GM19240 (cell line): ENCODE data around the gene ASPG.

Experiments used
- DNase-seq: peaks from one replicate; pipeline ENCODE4 v3.0.0; 2011; ENCODE audit warnings: low spot score; ENCODE audit not compliant: insufficient read length

The ASPG gene

DNA sequence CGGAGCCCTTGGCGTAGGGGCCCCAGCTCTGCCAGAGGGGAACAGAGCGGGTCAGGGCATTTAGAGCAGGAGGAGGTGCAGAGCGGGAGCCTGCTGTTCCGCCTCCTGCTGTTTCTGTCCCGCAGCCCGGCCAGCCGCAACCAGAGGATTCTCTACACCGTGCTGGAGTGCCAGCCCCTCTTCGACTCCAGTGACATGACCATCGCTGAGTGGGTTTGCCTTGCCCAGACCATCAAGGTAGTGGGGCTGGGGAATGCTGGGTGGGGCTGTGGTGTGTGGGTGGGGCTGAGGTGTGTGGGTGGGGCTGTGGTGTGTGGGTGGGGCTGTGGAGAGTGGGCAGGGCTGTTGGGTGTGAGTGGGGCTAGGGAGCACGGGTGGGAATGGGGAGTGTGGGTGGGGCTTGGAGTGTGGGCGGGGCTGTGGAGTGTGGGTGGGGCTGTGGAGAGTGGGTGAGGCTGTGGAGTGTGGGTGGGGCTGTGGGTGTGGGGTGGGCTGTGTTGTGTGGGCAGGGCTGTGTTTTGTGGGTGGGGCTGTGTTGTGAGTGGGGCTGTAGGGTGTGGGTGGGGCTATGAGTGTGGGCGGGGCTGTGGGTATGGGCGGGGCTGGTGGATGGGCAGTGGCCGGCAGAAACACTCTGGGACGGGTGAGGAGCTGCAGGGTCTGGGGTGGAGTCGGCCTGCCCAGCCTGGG lies 8.0 kb downstream of the ASPG start:
- no peak for DNase-seq

DNA sequence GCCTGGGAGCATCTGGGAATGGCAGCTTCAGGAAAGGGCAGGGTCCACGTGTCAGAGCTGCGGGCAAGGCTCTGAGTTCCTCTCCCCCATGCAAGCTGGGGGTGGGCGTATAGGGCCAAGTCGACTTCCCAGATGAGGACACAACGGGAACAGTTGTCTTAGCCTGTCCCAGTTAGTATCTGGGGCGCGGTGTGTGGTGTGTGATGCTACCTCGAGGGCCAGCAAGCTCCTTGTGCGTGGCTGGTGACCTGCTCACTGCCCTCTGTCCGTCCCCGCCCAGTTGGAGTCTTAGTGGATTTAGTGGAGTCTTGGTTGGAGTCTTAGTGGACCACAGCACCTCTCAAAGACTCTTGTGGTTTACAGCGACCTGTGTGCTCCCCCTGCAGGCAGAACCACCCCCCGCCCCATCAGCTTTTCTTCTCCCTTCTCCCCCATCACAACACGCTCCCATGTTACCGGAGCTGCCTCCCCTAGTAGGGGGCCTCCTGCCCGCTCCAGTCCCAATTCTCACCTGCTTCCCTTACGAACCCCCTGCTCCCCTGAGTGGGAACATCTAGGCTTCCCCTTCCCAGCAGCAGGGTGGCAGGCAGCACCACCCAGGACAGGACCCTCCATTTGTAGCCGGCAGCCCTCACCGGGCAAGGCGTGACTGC lies 8.7 kb downstream of the ASPG start:
- no peak for DNase-seq

GRCh38 chr14:104094709-104095425 lies 9.4 kb downstream of the ASPG start:
- DNase-seq: peak; percentile 70

DNA sequence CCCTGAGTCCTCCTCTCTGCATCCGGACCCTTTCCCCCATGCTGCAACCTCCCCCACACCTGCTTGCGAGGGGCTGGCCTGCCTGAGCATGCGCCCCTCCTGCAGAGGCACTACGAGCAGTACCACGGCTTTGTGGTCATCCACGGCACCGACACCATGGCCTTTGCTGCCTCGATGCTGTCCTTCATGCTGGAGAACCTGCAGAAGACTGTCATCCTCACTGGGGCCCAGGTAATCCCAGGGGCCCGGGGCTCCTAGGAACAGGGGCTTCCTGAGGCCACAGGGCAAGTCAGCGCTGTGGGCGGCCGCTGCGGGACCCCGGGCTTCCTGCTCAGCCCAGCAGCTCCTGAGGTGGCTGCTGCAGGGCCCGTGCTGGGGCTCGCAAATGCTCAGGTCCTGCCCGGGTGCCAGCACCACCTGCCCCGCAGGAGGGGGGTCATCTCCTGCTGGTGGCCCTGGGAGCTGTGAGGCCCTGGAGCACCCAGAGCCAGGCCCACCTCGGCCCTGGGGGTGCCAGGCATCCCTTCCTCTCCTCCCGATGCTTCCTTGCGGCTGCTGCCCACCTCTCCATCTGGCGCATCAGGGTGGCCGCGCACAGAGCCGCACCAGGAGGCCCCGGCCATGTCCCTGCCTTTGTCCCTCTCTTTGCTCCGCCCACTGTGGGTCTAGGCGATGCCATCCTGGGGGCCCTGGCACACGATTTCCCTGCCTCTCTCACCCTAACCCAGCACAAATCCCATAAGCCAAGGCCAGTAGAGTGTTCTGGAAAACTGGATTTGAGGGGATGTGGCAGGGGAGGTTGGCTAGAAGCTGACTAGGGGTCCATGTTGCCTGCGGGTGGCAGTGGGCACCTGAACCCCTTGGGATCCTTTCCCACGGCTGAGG lies 10.2 kb downstream of the ASPG start:
- DNase-seq: no peak

GRCh38 chr14:104096318-104096717 lies 10.8 kb downstream of the ASPG start:
- no peak for DNase-seq

GRCh38 chr14:104096751-104097700 lies 11.5 kb downstream of the ASPG start:
- DNase-seq: no peak

GRCh38 chr14:104098272-104099095 lies 13.0 kb downstream of the ASPG start:
- DNase-seq: no peak

DNA sequence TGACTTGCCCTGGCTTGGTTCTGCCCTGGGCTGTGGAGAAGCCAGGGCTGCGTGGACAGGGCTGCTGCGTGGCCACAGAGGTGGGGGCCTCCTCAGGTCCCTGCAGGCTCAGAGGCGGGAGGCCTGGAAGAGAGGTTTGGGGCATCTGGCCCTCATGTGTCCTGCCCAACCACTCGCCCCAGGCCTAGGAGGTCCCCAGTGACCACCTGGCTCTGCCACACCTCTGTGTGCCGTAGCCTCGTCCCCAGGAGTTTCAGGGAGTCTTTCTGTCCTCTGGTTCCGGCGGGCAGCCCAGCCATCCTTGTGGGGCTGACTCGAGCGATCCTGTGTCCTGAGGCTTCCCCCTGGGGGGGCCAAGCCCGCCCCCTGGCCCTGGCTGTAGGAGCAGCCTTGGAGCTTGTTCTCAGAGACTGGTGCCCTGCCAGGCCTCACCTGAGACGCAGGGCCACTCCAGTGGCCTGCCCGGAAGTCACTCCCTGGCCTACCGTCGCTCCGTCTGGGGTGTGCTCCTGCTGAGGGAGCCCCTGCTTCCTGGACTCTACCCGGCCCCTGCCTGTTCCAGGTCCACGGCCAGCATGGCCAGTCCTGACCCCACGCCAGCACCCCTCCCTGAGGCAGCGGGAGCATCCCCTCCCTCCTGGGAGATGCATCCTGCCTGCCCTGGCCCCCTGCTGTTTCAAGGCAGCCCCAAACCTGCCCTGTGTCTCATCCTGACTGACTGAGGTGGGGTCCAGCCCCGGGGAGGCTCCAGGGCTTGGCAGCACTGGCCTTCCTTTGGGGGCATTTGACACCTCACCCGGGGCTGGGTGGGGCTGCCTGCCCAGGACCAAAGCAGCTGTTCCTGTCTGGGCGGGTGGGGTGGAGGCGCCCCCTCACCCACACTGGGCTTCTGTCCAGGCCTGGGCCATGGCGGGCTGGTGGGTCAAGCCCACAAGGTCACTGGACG lies 13.9 kb downstream of the ASPG start:
- no peak for DNase-seq

- DNase-seq: no peak
Observed at GRCh38 chr14:104100171-104101085, 14.9 kb downstream of the ASPG start.

GRCh38 chr14:104101086-104101621 lies 15.7 kb downstream of the ASPG start:
- DNase-seq: no peak

GRCh38 chr14:104101651-104102281 lies 16.3 kb downstream of the ASPG start:
- DNase-seq: no peak

DNA sequence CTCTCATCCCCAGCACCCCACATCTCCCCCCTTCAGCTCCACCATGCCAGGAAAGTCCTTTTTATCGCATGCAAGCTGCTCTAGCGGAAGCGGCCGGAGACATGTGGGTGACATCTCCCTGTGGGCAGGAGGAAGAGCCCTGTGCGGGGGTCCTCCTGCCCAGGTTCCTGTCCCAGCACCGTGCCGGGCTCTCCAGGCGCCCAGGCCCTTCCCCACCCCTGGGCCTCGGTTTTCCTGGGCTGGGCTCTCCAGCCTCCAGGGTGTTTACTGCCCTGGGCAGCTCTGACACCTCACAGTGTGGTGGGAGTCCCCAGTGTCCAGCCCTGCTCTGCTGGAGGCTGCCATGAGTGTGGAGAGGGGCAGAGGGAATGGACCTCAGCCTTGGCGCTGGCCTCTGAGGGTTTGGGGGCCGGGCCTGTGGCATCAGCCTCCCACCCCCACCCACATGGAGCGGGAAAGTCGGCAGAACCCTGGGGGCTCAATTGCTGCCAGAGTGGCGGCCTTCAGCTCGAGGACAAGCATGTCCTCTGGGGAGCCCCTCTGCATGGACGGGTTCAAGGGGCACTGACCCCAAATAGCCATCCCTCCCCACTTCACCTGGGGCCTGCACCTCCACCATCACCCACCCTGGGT lies 16.9 kb downstream of the ASPG start:
- DNase-seq: no peak

DNA sequence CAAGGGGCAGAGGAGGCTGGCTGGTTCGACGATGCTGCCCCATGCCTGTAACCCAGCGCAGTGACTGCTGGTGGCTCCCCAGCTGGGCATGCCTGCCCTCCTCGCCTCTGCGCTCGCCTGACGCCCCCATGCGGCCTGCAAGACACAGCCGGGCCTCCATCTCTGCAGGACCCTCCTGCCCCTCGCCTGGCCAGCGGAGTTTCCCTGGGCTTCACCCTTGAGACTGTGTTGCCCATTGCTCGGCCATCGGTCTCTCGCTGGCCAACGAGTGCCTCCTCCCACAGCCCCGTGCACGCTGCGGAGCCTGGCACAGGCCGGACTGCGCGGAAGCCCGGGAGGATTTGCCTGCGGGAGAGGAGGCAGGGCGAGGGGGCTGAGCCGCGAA lies 17.6 kb downstream of the ASPG start:
- no peak for DNase-seq

GRCh38 chr14:104103446-104104075 lies 18.1 kb downstream of the ASPG start:
- DNase-seq: no peak

GRCh38 chr14:104104076-104104901 lies 18.8 kb downstream of the ASPG start:
- DNase-seq: no peak
